Measurements from ENCODE around the gene PRRX2. TPM values are rescaled to one million over a fixed set of nuclear protein-coding genes. Genes with fewer than 3 reads are reported as not detected.

Gene PRRX2
- total and polyA plus RNA-seq, 2 experiments from 2014 or later, result 5.8 to 8.3 TPM

DNA sequence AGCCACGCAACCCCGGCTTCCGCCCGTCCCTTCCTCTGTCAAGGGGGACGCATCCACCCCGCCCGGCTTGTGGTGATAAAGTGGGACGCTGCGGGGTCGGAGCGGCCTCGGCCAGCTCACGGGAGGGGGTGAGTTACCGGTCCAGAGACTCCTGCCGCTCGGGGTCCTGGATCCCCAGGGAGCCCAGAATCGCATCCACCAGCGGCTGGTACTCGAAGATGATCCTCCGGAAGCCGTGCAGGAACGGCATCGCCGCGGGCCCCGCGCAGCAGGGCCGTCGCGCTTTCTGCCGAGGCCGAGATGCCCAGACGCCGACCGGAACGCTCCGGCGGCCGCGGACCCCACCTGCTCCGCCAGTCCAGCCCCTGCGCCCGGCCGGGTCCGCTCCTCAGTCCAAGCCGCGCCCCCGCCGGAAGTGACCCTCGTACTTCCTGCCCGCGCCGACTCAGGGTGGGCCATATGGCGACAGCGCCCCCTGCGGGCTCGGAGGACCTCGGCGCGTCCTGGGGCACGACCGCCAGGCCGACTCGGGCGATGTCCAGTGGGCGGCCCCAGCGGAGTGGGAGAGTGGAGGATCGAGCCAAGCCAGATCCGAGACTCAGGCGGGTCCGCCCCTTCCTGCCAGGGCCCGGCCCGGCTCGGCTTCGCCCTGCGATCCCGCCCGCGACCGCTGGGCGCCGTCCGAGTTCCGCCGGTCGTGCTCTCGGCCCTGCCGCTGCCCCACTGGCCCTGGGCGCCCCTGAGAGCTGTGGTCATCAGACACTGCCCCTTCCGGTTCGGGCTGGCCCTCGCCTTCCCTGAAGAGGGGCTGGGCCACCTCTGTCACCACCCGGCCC, 23.5 kb upstream of the PRRX2 start, which contains the start of gene ASB6:
TSS of gene ASB6 (minus strand) at position 402 of the 836 bp plus-strand sequence. CDS start at position 250, 152 bp downstream.
- no peaks in the 10 kb centered on the region; the same call in 2 of the 3 replicates for H3K9me3 Mint-ChIP-seq
- Histone ChIP-seq H3K4me1 (ENCODE audit: insufficient read depth) (no peaks in the 10 kb centered on the region), H2AFZ (peak within 1 kb of the TSS; percentile 99), H3K79me2 (replicated peaks; ENCODE audit: insufficient read depth) (peaks cover 10% of the 10 kb centered on the region), H3K36me3 (ENCODE audit: insufficient read depth) (no peaks in the 10 kb centered on the region), H3K4me3 (peak within 1 kb of the TSS; percentile 94), H4K20me1 (replicated peaks; ENCODE audit: insufficient read depth) (peaks cover 16% of the 10 kb centered on the region), H3F3A (replicated peaks; ENCODE audit: low read depth) (no peaks in the 10 kb centered on the region), H3K27me3 (ENCODE audit: insufficient read depth) (no peaks in the 10 kb centered on the region), H3K27ac (ENCODE audit: low read depth) (no peak within 1 kb of the TSS), H3K4me2 (peak within 1 kb of the TSS; percentile 91), H3K9me2 (ENCODE audit: insufficient read depth) (no peaks in the 10 kb centered on the region)
- peak within 1 kb of the TSS; percentile 83 for H3K4me3 Mint-ChIP-seq
- H3K4me1 Mint-ChIP-seq, result peaks cover 9% of the 10 kb centered on the region
- H3K27me3 Mint-ChIP-seq (ENCODE audit: insufficient read depth, low read depth, poor library complexity), result peaks cover 21% of the 10 kb centered on the region
- H3K36me3 Mint-ChIP-seq (ENCODE audit: low read depth), result peaks cover 13% of the 10 kb centered on the region
- DNase-seq (ENCODE audit: low spot score) (peak; percentile 98), ATAC-seq (peak; percentile 97)
- TF ChIP-seq ZNF331 (CRISPR knock-in tag; IDR thresholded peaks at IDR 0.05; ENCODE audit: low read depth) (no peak), STAT1 (IDR thresholded peaks at IDR 0.05; ENCODE audit: unreplicated experiment) (no peak), NANOG (IDR thresholded peaks at IDR 0.05; ENCODE audit: borderline replicate concordance) (no peak), JUNB (IDR thresholded peaks at IDR 0.05; ENCODE audit: unreplicated experiment) (no peak), CREB1 (CRISPR knock-in tag; IDR thresholded peaks at IDR 0.05; ENCODE audit: low read depth) (peak; percentile 77), EZH2 (IDR thresholded peaks at IDR 0.05; ENCODE audit: low read depth, unreplicated experiment) (no peak), EZH2phosphoT487 (IDR thresholded peaks at IDR 0.05; ENCODE audit: unreplicated experiment) (no peak), POLR2AphosphoS5 (IDR thresholded peaks at IDR 0.05; ENCODE audit: low read depth) (peak; percentile 81), ZNF114 (CRISPR knock-in tag; IDR thresholded peaks at IDR 0.05) (no peak)
- TF ChIP-seq, protein P1, sequence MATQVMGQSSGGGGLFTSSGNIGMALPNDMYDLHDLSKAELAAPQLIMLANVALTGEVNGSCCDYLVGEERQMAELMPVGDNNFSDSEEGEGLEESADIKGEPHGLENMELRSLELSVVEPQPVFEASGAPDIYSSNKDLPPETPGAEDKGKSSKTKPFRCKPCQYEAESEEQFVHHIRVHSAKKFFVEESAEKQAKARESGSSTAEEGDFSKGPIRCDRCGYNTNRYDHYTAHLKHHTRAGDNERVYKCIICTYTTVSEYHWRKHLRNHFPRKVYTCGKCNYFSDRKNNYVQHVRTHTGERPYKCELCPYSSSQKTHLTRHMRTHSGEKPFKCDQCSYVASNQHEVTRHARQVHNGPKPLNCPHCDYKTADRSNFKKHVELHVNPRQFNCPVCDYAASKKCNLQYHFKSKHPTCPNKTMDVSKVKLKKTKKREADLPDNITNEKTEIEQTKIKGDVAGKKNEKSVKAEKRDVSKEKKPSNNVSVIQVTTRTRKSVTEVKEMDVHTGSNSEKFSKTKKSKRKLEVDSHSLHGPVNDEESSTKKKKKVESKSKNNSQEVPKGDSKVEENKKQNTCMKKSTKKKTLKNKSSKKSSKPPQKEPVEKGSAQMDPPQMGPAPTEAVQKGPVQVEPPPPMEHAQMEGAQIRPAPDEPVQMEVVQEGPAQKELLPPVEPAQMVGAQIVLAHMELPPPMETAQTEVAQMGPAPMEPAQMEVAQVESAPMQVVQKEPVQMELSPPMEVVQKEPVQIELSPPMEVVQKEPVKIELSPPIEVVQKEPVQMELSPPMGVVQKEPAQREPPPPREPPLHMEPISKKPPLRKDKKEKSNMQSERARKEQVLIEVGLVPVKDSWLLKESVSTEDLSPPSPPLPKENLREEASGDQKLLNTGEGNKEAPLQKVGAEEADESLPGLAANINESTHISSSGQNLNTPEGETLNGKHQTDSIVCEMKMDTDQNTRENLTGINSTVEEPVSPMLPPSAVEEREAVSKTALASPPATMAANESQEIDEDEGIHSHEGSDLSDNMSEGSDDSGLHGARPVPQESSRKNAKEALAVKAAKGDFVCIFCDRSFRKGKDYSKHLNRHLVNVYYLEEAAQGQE (IDR thresholded peaks at IDR 0.05; ENCODE audit: unreplicated experiment), result no peak
- TF ChIP-seq, protein P2, sequence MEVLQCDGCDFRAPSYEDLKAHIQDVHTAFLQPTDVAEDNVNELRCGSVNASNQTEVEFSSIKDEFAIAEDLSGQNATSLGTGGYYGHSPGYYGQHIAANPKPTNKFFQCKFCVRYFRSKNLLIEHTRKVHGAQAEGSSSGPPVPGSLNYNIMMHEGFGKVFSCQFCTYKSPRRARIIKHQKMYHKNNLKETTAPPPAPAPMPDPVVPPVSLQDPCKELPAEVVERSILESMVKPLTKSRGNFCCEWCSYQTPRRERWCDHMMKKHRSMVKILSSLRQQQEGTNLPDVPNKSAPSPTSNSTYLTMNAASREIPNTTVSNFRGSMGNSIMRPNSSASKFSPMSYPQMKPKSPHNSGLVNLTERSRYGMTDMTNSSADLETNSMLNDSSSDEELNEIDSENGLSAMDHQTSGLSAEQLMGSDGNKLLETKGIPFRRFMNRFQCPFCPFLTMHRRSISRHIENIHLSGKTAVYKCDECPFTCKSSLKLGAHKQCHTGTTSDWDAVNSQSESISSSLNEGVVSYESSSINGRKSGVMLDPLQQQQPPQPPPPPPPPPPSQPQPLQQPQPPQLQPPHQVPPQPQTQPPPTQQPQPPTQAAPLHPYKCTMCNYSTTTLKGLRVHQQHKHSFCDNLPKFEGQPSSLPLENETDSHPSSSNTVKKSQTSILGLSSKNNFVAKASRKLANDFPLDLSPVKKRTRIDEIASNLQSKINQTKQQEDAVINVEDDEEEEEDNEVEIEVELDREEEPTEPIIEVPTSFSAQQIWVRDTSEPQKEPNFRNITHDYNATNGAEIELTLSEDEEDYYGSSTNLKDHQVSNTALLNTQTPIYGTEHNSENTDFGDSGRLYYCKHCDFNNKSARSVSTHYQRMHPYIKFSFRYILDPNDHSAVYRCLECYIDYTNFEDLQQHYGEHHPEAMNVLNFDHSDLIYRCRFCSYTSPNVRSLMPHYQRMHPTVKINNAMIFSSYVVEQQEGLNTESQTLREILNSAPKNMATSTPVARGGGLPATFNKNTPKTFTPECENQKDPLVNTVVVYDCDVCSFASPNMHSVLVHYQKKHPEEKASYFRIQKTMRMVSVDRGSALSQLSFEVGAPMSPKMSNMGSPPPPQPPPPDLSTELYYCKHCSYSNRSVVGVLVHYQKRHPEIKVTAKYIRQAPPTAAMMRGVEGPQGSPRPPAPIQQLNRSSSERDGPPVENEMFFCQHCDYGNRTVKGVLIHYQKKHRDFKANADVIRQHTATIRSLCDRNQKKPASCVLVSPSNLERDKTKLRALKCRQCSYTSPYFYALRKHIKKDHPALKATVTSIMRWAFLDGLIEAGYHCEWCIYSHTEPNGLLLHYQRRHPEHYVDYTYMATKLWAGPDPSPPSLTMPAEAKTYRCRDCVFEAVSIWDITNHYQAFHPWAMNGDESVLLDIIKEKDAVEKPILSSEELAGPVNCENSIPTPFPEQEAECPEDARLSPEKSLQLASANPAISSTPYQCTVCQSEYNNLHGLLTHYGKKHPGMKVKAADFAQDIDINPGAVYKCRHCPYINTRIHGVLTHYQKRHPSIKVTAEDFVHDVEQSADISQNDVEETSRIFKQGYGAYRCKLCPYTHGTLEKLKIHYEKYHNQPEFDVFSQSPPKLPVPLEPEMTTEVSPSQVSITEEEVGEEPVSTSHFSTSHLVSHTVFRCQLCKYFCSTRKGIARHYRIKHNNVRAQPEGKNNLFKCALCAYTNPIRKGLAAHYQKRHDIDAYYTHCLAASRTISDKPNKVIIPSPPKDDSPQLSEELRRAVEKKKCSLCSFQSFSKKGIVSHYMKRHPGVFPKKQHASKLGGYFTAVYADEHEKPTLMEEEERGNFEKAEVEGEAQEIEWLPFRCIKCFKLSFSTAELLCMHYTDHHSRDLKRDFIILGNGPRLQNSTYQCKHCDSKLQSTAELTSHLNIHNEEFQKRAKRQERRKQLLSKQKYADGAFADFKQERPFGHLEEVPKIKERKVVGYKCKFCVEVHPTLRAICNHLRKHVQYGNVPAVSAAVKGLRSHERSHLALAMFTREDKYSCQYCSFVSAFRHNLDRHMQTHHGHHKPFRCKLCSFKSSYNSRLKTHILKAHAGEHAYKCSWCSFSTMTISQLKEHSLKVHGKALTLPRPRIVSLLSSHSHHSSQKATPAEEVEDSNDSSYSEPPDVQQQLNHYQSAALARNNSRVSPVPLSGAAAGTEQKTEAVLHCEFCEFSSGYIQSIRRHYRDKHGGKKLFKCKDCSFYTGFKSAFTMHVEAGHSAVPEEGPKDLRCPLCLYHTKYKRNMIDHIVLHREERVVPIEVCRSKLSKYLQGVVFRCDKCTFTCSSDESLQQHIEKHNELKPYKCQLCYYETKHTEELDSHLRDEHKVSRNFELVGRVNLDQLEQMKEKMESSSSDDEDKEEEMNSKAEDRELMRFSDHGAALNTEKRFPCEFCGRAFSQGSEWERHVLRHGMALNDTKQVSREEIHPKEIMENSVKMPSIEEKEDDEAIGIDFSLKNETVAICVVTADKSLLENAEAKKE (CRISPR knock-in tag; IDR thresholded peaks at IDR 0.05), result no peak
- TF ChIP-seq, protein P3, sequence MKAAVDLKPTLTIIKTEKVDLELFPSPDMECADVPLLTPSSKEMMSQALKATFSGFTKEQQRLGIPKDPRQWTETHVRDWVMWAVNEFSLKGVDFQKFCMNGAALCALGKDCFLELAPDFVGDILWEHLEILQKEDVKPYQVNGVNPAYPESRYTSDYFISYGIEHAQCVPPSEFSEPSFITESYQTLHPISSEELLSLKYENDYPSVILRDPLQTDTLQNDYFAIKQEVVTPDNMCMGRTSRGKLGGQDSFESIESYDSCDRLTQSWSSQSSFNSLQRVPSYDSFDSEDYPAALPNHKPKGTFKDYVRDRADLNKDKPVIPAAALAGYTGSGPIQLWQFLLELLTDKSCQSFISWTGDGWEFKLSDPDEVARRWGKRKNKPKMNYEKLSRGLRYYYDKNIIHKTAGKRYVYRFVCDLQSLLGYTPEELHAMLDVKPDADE (IDR thresholded peaks at IDR 0.05), result peak; percentile 80
- TF ChIP-seq, protein P4, sequence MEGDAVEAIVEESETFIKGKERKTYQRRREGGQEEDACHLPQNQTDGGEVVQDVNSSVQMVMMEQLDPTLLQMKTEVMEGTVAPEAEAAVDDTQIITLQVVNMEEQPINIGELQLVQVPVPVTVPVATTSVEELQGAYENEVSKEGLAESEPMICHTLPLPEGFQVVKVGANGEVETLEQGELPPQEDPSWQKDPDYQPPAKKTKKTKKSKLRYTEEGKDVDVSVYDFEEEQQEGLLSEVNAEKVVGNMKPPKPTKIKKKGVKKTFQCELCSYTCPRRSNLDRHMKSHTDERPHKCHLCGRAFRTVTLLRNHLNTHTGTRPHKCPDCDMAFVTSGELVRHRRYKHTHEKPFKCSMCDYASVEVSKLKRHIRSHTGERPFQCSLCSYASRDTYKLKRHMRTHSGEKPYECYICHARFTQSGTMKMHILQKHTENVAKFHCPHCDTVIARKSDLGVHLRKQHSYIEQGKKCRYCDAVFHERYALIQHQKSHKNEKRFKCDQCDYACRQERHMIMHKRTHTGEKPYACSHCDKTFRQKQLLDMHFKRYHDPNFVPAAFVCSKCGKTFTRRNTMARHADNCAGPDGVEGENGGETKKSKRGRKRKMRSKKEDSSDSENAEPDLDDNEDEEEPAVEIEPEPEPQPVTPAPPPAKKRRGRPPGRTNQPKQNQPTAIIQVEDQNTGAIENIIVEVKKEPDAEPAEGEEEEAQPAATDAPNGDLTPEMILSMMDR (conservative IDR thresholded peaks at IDR 0.05; ENCODE audit: low read depth in 2 of 2), result peak; percentile 74 to 75
- H3K27ac Mint-ChIP-seq, result no peak within 1 kb of the TSS; the same call in 1 of the 2 replicates

All from GM23338 (cell line).